SK-N-SH treated with all-trans-retinoic acid at 6 μM for 48 hours (cell line): ENCODE results near the gene KIF22.
"Not testable (repeated sequence)": the region's sequence is repeated elsewhere in the genome, so short reads cannot be mapped to it uniquely, and the experiment has no call there.

Experiments
- ARNTL ChIP-seq: fragments of 450-650 bp; formaldehyde crosslinking; IDR thresholded peaks from 2 replicates; pipeline ENCODE4 v1.5.0; 2020; ENCODE audit warnings: low read depth, mild to moderate bottlenecking, moderate library complexity, borderline replicate concordance
- BACH2 ChIP-seq: fragments of 250-450 bp; sonication (Bioruptor Pico); IDR thresholded peaks from 2 replicates; pipeline ENCODE4 v1.9.0; 2021; ENCODE audit warnings: mild to moderate bottlenecking, borderline replicate concordance
- ESRRG ChIP-seq: fragments of 250-450 bp; sonication (Bioruptor Pico); IDR thresholded peaks from 2 replicates; pipeline ENCODE4 v1.6.1; 2021; ENCODE audit warnings: mild to moderate bottlenecking
- RARB ChIP-seq: fragments of 250-450 bp; sonication (Bioruptor Pico); IDR thresholded peaks from 2 replicates; pipeline ENCODE4 v1.8.0; 2021; ENCODE audit warnings: mild to moderate bottlenecking, moderate library complexity
- SNAI2 ChIP-seq: fragments of 250-450 bp; sonication (Bioruptor Pico); IDR thresholded peaks from 2 replicates; pipeline ENCODE4 v1.5.0; 2020; ENCODE audit warnings: mild to moderate bottlenecking, moderate library complexity
- TCF4 ChIP-seq: fragments of 250-450 bp; sonication (Bioruptor Pico); IDR thresholded peaks from 2 replicates; pipeline ENCODE4 v1.8.0; 2021; ENCODE audit warnings: mild to moderate bottlenecking, moderate library complexity, borderline replicate concordance
- TOX ChIP-seq: fragments of 250-450 bp; sonication (Bioruptor Pico); IDR thresholded peaks from 2 replicates; pipeline ENCODE4 v1.8.0; 2021; ENCODE audit warnings: mild to moderate bottlenecking, moderate library complexity, borderline replicate concordance
- ZC3H10 ChIP-seq: fragments of 250-450 bp; sonication (Bioruptor Pico); IDR thresholded peaks from 2 replicates; pipeline ENCODE4 v1.5.1; 2021; ENCODE audit warnings: mild to moderate bottlenecking, moderate library complexity
- ZFP3 ChIP-seq: fragments of 250-450 bp; sonication (Bioruptor Pico); IDR thresholded peaks from 2 replicates; pipeline ENCODE4 v1.5.0; 2020; ENCODE audit warnings: mild to moderate bottlenecking, moderate library complexity
- ZNF565 ChIP-seq: fragments of 450-650 bp; formaldehyde crosslinking; conservative IDR thresholded peaks from 2 replicates; pipeline ENCODE4 v1.5.0; 2020; ENCODE audit warnings: low read depth, mild to moderate bottlenecking, moderate library complexity
- ZNF8 ChIP-seq: fragments of 450-650 bp; formaldehyde crosslinking; IDR thresholded peaks from 2 replicates; pipeline ENCODE4 v1.5.0; 2020; ENCODE audit warnings: mild to moderate bottlenecking, moderate library complexity
- TF ChIP-seq, protein P1 (sequence below): fragments of 250-450 bp; sonication (Bioruptor Pico); IDR thresholded peaks from 2 replicates; pipeline ENCODE4 v1.5.1; 2020; ENCODE audit warnings: low read depth, mild to moderate bottlenecking, moderate library complexity
- TF ChIP-seq, protein P2 (sequence below): fragments of 250-450 bp; sonication (Bioruptor Pico); IDR thresholded peaks from 2 replicates; pipeline ENCODE4 v1.5.1; 2021; ENCODE audit warnings: mild to moderate bottlenecking, moderate library complexity
- TF ChIP-seq, protein P3 (sequence below): fragments of 250-450 bp; sonication (Bioruptor Pico); IDR thresholded peaks from 2 replicates; pipeline ENCODE4 v1.5.0; 2020; ENCODE audit warnings: mild to moderate bottlenecking, moderate library complexity

DNA sequence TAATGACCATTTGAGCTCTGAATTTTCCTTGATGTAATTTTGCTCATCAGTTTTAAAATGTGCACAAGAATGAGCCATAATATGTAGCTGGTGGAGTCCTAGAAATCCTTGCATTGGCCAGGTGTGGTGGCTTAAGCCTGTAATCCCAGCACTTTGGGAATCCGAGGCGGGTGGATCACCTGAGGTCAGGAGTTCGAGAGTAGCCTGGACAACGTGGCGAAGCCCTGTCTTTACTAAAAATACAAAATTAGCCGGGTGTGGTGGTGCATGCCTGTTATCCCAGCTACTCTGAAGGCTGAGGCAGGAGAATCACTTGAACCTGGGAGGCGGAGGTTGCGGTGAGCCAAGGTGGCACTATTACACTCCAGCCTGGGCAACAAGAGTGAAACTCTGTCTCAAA, 33.5 kb upstream of the KIF22 start:
- TF ChIP-seq, protein P1, sequence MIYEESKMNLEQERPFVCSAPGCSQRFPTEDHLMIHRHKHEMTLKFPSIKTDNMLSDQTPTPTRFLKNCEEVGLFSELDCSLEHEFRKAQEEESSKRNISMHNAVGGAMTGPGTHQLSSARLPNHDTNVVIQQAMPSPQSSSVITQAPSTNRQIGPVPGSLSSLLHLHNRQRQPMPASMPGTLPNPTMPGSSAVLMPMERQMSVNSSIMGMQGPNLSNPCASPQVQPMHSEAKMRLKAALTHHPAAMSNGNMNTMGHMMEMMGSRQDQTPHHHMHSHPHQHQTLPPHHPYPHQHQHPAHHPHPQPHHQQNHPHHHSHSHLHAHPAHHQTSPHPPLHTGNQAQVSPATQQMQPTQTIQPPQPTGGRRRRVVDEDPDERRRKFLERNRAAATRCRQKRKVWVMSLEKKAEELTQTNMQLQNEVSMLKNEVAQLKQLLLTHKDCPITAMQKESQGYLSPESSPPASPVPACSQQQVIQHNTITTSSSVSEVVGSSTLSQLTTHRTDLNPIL (CRISPR knock-in tag): not testable (repeated sequence)
- not testable (repeated sequence) for TF ChIP-seq ESRRG; RARB (CRISPR knock-in tag); BACH2 (CRISPR knock-in tag); ZNF565 (CRISPR knock-in tag); TOX (CRISPR knock-in tag); ARNTL; TCF4 (CRISPR knock-in tag); ZNF8; ZC3H10 (CRISPR knock-in tag); ZFP3; SNAI2 (CRISPR knock-in tag)
- TF ChIP-seq, protein P2, sequence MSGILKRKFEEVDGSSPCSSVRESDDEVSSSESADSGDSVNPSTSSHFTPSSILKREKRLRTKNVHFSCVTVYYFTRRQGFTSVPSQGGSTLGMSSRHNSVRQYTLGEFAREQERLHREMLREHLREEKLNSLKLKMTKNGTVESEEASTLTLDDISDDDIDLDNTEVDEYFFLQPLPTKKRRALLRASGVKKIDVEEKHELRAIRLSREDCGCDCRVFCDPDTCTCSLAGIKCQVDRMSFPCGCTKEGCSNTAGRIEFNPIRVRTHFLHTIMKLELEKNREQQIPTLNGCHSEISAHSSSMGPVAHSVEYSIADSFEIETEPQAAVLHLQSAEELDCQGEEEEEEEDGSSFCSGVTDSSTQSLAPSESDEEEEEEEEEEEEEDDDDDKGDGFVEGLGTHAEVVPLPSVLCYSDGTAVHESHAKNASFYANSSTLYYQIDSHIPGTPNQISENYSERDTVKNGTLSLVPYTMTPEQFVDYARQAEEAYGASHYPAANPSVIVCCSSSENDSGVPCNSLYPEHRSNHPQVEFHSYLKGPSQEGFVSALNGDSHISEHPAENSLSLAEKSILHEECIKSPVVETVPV (CRISPR knock-in tag): not testable (repeated sequence)
- TF ChIP-seq, protein P3, sequence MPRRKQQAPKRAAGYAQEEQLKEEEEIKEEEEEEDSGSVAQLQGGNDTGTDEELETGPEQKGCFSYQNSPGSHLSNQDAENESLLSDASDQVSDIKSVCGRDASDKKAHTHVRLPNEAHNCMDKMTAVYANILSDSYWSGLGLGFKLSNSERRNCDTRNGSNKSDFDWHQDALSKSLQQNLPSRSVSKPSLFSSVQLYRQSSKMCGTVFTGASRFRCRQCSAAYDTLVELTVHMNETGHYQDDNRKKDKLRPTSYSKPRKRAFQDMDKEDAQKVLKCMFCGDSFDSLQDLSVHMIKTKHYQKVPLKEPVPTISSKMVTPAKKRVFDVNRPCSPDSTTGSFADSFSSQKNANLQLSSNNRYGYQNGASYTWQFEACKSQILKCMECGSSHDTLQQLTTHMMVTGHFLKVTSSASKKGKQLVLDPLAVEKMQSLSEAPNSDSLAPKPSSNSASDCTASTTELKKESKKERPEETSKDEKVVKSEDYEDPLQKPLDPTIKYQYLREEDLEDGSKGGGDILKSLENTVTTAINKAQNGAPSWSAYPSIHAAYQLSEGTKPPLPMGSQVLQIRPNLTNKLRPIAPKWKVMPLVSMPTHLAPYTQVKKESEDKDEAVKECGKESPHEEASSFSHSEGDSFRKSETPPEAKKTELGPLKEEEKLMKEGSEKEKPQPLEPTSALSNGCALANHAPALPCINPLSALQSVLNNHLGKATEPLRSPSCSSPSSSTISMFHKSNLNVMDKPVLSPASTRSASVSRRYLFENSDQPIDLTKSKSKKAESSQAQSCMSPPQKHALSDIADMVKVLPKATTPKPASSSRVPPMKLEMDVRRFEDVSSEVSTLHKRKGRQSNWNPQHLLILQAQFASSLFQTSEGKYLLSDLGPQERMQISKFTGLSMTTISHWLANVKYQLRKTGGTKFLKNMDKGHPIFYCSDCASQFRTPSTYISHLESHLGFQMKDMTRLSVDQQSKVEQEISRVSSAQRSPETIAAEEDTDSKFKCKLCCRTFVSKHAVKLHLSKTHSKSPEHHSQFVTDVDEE (CRISPR knock-in tag): not testable (repeated sequence)
